Cerebellar nuclear complex (tissue), 1 donor: Measurements from ENCODE around the gene KSR2.

Experiments used
- DNase-seq, 2 experiments: peaks; one replicate each; lab custom pipeline; 2025; lab: John Stamatoyannopoulos, UW

KSR2 gene

DNA sequence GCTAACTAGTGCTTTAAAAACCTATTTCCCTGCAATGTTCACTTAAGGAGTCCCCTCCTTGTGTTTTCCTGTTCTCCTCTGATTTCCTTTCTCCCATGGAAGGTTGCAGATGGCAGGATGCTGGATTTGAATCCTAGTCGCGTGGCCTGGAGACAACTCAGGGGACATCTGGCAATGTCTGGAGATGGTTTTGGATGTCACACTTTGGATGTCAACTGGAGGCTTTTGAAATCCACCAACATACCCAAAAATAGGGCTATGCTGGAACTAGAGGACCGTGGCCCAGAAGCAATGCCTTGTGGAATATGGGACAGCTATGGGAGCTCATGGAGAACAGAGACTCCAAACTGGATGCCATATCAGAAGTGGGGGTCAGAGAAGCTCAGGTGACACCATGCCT is 511.6 kb downstream of the KSR2 start:
- no peak for DNase-seq

GRCh38 chr12:117456076-117456475 is 512.7 kb downstream of the KSR2 start:
- DNase-seq, result no peak

DNA sequence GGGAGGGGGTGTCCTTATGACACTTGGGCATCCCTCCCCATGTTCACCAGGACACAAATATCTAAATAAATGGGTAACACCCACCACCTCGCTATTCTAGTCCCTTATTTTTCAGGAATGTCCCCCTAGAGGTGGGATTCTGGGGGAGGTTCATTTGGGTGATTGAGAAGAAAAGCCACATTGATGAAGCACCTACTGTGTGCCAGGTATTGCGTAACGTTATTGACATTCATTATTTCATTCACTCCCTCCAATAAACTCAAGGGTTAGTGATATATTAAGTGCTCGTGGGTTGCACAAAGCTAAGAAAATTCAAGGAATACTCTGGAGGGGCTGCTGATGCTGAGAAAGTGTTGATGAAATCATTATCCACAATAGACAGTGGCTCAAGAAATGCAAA is 514.8 kb downstream of the KSR2 start:
- no peak for DNase-seq

GRCh38 chr12:117452112-117452511 is 516.7 kb downstream of the KSR2 start:
- DNase-seq, result no peak

- no peak for DNase-seq
Measured at GRCh38 chr12:117450209-117450608, 518.6 kb downstream of the KSR2 start.

GRCh38 chr12:117447665-117448366 is 521.0 kb downstream of the KSR2 start:
- no peak for DNase-seq

GRCh38 chr12:117444781-117445180 is 524.0 kb downstream of the KSR2 start:
- no peak for DNase-seq

GRCh38 chr12:117441751-117442150 is 527.0 kb downstream of the KSR2 start:
- peak; percentile 48 to 59 for DNase-seq

DNA sequence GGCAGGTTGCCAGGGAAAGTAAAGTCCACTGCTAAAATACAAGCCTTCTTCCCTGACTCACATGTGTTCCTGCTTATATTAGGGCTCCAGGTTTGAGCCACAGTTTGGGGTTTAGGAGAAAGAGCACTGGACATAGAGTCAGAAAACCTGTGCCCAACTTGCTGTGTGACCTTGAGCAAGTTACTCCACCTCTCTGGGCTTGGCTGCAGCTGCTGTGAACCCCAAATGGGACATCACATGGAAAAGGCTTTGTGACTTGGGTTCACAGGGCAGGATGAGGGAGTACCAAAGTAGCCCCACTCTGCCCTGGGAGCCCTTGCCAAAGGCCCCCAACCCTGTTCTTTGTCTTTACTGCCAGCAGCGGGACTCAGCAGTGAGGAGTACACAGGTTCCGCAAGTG is 528.4 kb downstream of the KSR2 start:
- no peak for DNase-seq

GRCh38 chr12:117439531-117440001 is 529.2 kb downstream of the KSR2 start:
- no peak for DNase-seq

- no peak for DNase-seq
Measured at GRCh38 chr12:117438809-117439208, 530.0 kb downstream of the KSR2 start.

- DNase-seq, result no peak
Measured at GRCh38 chr12:117437516-117438255, 531.1 kb downstream of the KSR2 start.

DNA sequence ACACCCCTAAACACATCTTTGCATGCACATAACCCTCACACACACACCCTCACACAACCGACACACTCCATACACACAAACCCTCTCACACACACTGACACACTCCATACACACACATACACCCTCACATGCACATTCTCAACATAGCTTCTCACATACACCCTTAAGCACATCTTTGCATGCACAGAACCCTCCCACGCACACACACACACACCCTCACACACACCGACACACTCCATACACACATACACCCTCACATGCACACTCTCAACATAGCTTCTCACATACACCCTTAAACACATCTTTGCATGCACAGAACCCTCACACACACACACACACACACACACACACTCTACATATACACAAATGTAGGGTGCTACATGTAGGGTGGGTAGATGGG is 534.9 kb downstream of the KSR2 start:
- DNase-seq, result no peak

GRCh38 chr12:117430246-117430645 is 538.5 kb downstream of the KSR2 start:
- no peak for DNase-seq

DNA sequence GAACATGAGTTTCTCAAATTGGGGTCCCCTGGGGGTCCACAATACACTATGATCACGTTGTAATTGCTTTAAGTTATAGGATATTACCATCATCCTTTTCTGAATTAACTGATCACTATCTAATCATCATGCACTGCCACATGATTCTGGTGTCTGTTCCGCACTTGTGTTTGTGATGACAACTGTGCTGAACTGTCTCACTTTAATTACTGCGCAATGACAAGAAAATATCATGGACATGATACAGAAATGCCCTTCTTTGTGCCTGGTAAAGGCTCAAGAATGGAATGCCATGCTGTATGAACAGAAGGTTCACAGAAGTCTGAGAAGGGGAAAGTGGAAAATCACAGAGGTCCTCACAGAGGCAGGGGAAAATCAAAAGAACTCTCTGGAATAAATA is 541.6 kb downstream of the KSR2 start:
- DNase-seq, result no peak

GRCh38 chr12:117421987-117422386 is 546.8 kb downstream of the KSR2 start:
- no peak for DNase-seq

- no peak for DNase-seq
Measured at GRCh38 chr12:117421068-117421752, 547.6 kb downstream of the KSR2 start.

DNA sequence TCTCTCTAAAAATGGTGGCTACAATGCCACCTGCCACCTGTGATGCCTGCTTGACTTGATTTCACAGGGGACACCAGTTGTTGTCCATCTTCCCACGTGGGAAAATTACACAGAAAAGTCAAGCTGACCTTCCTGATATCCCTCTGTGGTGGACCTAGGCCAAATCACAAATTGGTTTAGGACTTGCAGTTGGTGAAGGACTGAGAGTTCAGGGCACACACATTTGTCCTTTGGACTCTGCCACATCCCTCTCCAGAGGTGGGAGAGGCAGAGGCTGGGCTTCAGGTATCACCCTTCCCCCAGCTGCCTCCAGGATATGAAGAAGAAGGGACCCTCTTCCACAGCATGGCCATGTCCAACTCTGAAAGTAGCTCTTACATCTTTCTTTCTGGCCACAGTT is 551.8 kb downstream of the KSR2 start:
- DNase-seq, result no peak

DNA sequence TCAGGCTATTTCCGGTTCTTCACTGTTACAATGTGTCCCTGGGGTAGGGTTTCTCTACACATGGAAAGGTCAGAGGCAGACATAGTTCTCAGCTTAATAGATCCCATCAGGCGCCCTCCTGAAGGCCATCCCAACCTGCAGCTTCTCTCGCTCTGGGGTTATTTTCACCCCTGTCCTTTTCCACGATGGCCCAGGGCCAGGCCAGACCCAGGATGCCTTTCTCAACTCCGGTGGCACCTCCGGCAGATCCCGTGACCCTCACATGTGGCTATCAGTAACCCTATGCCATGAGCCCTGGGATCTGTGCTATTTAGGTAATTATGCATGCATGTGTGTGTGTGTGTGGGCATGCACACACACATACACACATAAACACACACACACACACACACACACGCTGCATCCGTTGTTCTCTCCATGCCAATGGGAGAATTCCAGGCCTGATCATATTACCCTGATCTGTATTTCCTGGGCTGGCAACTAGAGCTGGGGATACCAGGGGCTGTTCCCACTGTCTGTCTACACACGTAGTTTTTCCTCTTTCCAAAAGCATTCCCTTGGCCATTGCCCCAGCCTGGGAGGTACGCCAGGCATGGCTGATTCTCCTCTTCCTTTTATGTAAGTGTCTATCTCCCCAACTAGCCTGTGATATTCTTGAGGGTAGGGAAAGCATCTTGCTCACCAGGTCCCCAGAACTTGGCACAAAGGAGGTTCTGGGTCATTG is 556.2 kb downstream of the KSR2 start:
- DNase-seq, result no peak

- DNase-seq, result no peak
Measured at GRCh38 chr12:117409286-117409685, 559.5 kb downstream of the KSR2 start.

GRCh38 chr12:117408161-117408791 is 560.5 kb downstream of the KSR2 start:
- DNase-seq, result no peak

DNA sequence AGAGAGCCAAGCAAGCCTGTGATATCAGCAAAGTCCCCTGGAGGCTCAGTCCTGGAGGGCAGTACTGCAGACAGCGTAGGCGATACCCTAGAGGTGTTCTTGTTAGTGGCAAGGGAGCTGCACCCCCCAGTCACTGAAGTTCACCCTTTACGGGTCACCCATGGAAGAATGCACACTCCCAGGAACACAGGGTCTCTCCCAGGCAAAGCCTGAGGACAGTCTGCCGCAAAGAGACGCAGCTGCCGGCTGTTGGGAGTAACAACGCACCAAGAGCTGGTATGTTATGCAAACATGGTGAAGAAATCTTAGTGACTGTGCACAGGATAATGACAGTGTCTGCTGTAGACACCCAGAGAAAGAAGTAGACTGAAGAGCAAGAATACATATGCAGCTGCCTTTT is 563.9 kb downstream of the KSR2 start:
- no peak for DNase-seq
